ENCODE results near the gene LEFTY1. TPM values are rescaled to one million over a fixed set of nuclear protein-coding genes. Genes with fewer than 3 reads are reported as not detected.

The LEFTY1 gene
- total and polyA plus RNA-seq, 2 of the 4 experiments (the other 2 are of a cell fraction), result not detected

GRCh38 chr1:225914947-225915346 is 26.0 kb upstream of the LEFTY1 start:
- DNase-seq (no peak), ATAC-seq (ENCODE audit: low read depth) (no peak)
- Histone ChIP-seq H4K8ac (ENCODE audit: low read depth in 2 of 2, low read length in 2 of 2) (no peak overlapping the region), H3K9me1 (ENCODE audit: insufficient read depth, low read length) (peaks cover 3% of the 10 kb centered on the region; the same call in 1 of the 2 replicates), H3K27me3 (ENCODE audit: control insufficient read depth, insufficient read depth, low read length) (no peaks in the 10 kb centered on the region), H4K91ac (ENCODE audit: insufficient read depth, low read depth, low read length) (no peak overlapping the region), H3K9ac (ENCODE audit: low read depth, low read length) (no peak overlapping the region), H3K79me1 (ENCODE audit: low read depth in 1 of 2, low read length in 2 of 2) (peaks cover 0 to 9% of the 10 kb centered on the region in 2 experiments; a peak in 3 of 4 replicates), H2AFZ (replicated peaks; ENCODE audit: low read length, poor library complexity) (no peak overlapping the region), H4K5ac (ENCODE audit: low read depth, low read length) (no peak overlapping the region), H3K4me1 (ENCODE audit: control insufficient read depth, insufficient read depth, low read length) (peaks cover 5% of the 10 kb centered on the region; the same call in 1 of the 2 replicates), H3K18ac (ENCODE audit: low read depth, low read length) (no peak overlapping the region), H2BK120ac (ENCODE audit: low read depth, low read length) (no peak overlapping the region), H2BK15ac (ENCODE audit: low read depth, low read length) (no peak overlapping the region), H3K4me3 (ENCODE audit: insufficient read depth, low read depth, low read length) (no peak overlapping the region), H3K4ac (ENCODE audit: low read depth, low read length) (no peak overlapping the region), H2BK20ac (ENCODE audit: low read depth, low read length) (no peak overlapping the region), H3K9me3 (ENCODE audit: control insufficient read depth, insufficient read depth, low read length) (no peaks in the 10 kb centered on the region), H3K27ac (ENCODE audit: insufficient read depth, low read length) (no peak overlapping the region), H2BK5ac (ENCODE audit: low read depth, low read length, poor library complexity, severe bottlenecking) (no peak overlapping the region), H2AK9ac (replicated peaks; ENCODE audit: low read depth, low read length, poor library complexity) (no peak overlapping the region), H3K36me3 (ENCODE audit: control insufficient read depth, insufficient read depth, low read length) (peaks cover 17% of the 10 kb centered on the region), H3K23ac (ENCODE audit: low read depth, low read length) (no peak overlapping the region), H3K4me2 (ENCODE audit: low read depth, low read length) (no peak overlapping the region), H4K20me1 (ENCODE audit: insufficient read depth, low read length) (peaks cover 4% of the 10 kb centered on the region), H2AK5ac (ENCODE audit: low read depth, low read length) (no peak overlapping the region), H3K56ac (ENCODE audit: extremely low read depth, insufficient read depth, low read length) (no peak overlapping the region), H3K14ac (replicated peaks; ENCODE audit: low read depth, low read length) (no peak overlapping the region)
- TF ChIP-seq RAD21 (IDR thresholded peaks at IDR 0.05; ENCODE audit: low read length), result no peak
- no peak for TF ChIP-seq SMC3 (IDR thresholded peaks at IDR 0.05; ENCODE audit: low read depth, low read length)
- no peak for TF ChIP-seq BHLHE40 (IDR thresholded peaks at IDR 0.05; ENCODE audit: low read depth, low read length)
- TF ChIP-seq MXI1 (IDR thresholded peaks at IDR 0.05; ENCODE audit: borderline replicate concordance, low read depth, low read length), result no peak
- POLR2A ChIA-PET (ENCODE audit: unreplicated experiment), result no interaction called here
- BruUV-seq (replicated peaks), result no TSS peak
- intact Hi-C loops (cut with micrococcal nuclease) (no loop called here), dilution Hi-C loops (cut with HindIII; ENCODE audit: low sequenced_read_pairs, unreplicated experiment) (no loop called here), in situ Hi-C loops (cut with MboI; ENCODE audit: low sequenced_read_pairs) (loop anchor here (5.0 kb wide), 1 partner anchor 443 kb away; no protein-coding TSS in a partner anchor)
- CTCF ChIA-PET, result no interaction called here
- WGBS, 2 experiments (ENCODE audit: extremely low coverage in 2 of 2, insufficient read length in 1 of 2), result no CpG with 5 or more reads among the region's 6 CpGs
